HL-60 (cell line): Measurements from ENCODE around the gene TMPRSS2.

Experiments
- CTCF ChIP-seq: IDR thresholded peaks from one replicate; pipeline ENCODE4 v1.5.1; 2011; ENCODE audit warnings: low read length, control low read depth, inconsistent platforms; ENCODE audit not compliant: insufficient read depth
- REST ChIP-seq: IDR thresholded peaks from 2 replicates; pipeline ENCODE4 v1.6.1; 2012; ENCODE audit warnings: low read depth; ENCODE audit not compliant: insufficient replicate concordance

- TF ChIP-seq REST, result no peak
- TF ChIP-seq CTCF, result no peak
These were observed 1.9 kb downstream of the TMPRSS2 start for GRCh38 chr21:41506005-41506594.
